ENCODE data around the gene SCGB1D2. TPM values are rescaled to one million over a fixed set of nuclear protein-coding genes. Genes with fewer than 3 reads are reported as not detected.

Gene SCGB1D2
- total and polyA plus RNA-seq, 2 donors from 2014 or later: 0.60 to 5.6 TPM

DNA sequence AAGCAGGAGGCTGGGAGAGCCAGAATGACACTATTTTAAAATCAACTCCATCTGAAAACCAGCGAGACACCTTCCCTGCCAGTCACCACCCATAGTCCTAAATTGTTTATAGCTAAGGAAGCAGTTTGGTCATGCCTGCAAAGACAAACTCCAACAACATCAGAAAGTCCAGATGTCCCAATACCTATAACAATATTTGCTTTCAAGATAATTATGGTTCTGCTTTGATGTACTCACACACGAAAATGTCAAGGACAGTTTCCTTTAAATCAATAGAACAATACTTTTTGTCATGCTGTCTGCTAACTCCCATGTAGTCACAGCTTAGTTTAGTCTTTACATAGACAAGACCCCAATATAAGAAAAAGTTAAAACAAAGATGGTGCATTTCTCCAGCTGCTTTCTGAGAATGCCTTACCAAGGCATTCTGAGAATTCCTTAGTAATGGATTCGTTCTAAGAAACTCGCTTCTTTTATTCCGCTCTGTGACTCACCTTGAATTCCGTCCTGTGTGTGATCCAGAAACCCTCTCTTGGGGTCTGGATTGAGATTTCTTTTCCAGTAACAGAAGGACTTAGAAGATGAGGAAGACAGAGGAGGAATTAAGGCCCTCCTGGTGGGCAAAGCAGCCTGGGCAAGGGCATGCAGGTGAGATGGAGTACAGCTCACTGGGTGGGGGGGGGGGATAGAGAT lies 18.4 kb downstream of the SCGB1D2 start:
- Histone ChIP-seq H3K4me1 (ENCODE audit: control insufficient read depth in 2 of 3, insufficient read depth in 2 of 3, low read depth in 1 of 3, low read length in 3 of 3) (no peaks in the 10 kb centered on the region), H3K9me3 (ENCODE audit: control insufficient read depth in 2 of 3, insufficient read depth in 1 of 3, low read length in 3 of 3) (no peaks in the 10 kb centered on the region), H3K4me3 (ENCODE audit: low read length in 3 of 3) (no peak overlapping the region), H3K27ac (ENCODE audit: low read depth in 2 of 2, low read length in 2 of 2) (no peak overlapping the region), H3K9ac (ENCODE audit: low read length in 3 of 3) (no peak overlapping the region), H3K36me3 (ENCODE audit: control insufficient read depth in 2 of 3, insufficient read depth in 3 of 3, low read length in 3 of 3) (no peaks in the 10 kb centered on the region), H3K27me3 (ENCODE audit: control insufficient read depth, insufficient read depth, low read length) (no peaks in the 10 kb centered on the region)
- DNase-seq (no peak), FAIRE-seq (no peak)
- intact Hi-C loops (cut with DNase I): no loop called here
- no peak for TF ChIP-seq CTCF (IDR thresholded peaks at IDR 0.05; ENCODE audit: borderline replicate concordance, extremely low read depth, insufficient read depth)

DNA sequence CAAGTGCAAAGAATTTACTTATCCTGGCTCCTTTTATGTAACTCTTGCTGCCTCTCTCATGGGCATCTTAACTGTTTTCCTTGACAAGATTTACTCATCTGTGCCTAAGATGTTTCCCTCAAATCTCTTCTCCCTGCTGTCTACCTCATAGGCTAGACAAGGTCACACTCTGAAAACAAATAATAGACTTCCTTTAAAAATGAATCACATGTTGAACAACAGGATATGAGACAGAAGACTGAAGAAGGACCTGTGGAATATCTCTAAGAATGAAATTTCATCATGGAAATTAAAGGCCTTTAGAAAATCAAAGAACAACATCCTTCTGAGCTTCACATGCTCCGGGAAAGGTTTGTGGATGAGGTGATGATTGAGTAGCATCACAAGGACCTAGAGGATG lies 22.0 kb downstream of the SCGB1D2 start:
- Histone ChIP-seq H3K27ac (ENCODE audit: low read depth in 2 of 2, low read length in 2 of 2) (no peak overlapping the region), H3K36me3 (ENCODE audit: control insufficient read depth in 2 of 3, insufficient read depth in 3 of 3, low read length in 3 of 3) (no peaks in the 10 kb centered on the region), H3K4me1 (ENCODE audit: control insufficient read depth in 2 of 3, insufficient read depth in 2 of 3, low read depth in 1 of 3, low read length in 3 of 3) (no peaks in the 10 kb centered on the region), H3K9me3 (ENCODE audit: control insufficient read depth in 2 of 3, insufficient read depth in 1 of 3, low read length in 3 of 3) (no peaks in the 10 kb centered on the region), H3K4me3 (ENCODE audit: low read length in 3 of 3) (no peak overlapping the region), H3K27me3 (ENCODE audit: control insufficient read depth, insufficient read depth, low read length) (no peaks in the 10 kb centered on the region), H3K9ac (ENCODE audit: low read length in 3 of 3) (no peak overlapping the region)
- intact Hi-C loops (cut with DNase I): no loop called here
- DNase-seq (no peak), FAIRE-seq (no peak)
- TF ChIP-seq CTCF (IDR thresholded peaks at IDR 0.05; ENCODE audit: borderline replicate concordance, extremely low read depth, insufficient read depth): no peak

GRCh38 chr11:62266558-62266957 lies 24.5 kb downstream of the SCGB1D2 start:
- no peak for TF ChIP-seq CTCF (IDR thresholded peaks at IDR 0.05; ENCODE audit: borderline replicate concordance, extremely low read depth, insufficient read depth)
- intact Hi-C loops (cut with DNase I): no loop called here
- H3K27ac ChIP-seq (ENCODE audit: low read depth in 2 of 2, low read length in 2 of 2): no peak overlapping the region
- no peaks in the 10 kb centered on the region for H3K4me1 ChIP-seq (ENCODE audit: control insufficient read depth in 2 of 3, insufficient read depth in 2 of 3, low read depth in 1 of 3, low read length in 3 of 3)
- H3K9ac ChIP-seq (ENCODE audit: low read length in 3 of 3): no peak overlapping the region
- H3K4me3 ChIP-seq (ENCODE audit: low read length in 3 of 3): no peak overlapping the region
- no peaks in the 10 kb centered on the region for H3K36me3 ChIP-seq (ENCODE audit: control insufficient read depth in 2 of 3, insufficient read depth in 3 of 3, low read length in 3 of 3)
- DNase-seq (no peak), FAIRE-seq (no peak)
- H3K27me3 ChIP-seq (ENCODE audit: control insufficient read depth, insufficient read depth, low read length): no peaks in the 10 kb centered on the region
- no peaks in the 10 kb centered on the region for H3K9me3 ChIP-seq (ENCODE audit: control insufficient read depth in 2 of 3, insufficient read depth in 1 of 3, low read length in 3 of 3)

DNA sequence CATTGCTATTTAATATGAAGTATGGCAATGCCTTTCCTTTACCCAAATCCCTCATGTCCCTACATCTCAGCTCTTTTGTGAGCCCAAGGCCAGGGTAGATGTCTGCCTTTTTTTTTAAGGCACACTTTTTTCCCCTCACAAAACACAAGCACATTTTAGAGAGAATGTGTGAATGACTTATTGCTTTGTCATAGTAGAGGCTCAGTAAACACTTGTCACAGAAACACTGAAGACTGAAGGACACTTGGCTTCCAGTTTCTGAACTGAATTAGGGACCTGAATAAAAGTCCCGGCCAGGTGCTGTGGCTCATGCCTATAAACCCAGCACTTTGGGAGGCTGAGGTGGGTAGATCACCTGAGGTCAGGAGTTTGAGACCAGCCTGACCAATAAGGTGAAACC lies 25.0 kb downstream of the SCGB1D2 start:
- no peak overlapping the region for H3K27ac ChIP-seq (ENCODE audit: low read depth in 2 of 2, low read length in 2 of 2)
- H3K9me3 ChIP-seq (ENCODE audit: control insufficient read depth in 2 of 3, insufficient read depth in 1 of 3, low read length in 3 of 3): no peaks in the 10 kb centered on the region
- no peak overlapping the region for H3K9ac ChIP-seq (ENCODE audit: low read length in 3 of 3)
- DNase-seq: no peak
- H3K4me3 ChIP-seq (ENCODE audit: low read length in 3 of 3): no peak overlapping the region
- TF ChIP-seq CTCF (IDR thresholded peaks at IDR 0.05; ENCODE audit: borderline replicate concordance, extremely low read depth, insufficient read depth): no peak
- no peak for FAIRE-seq
- no peaks in the 10 kb centered on the region for H3K4me1 ChIP-seq (ENCODE audit: control insufficient read depth in 2 of 3, insufficient read depth in 2 of 3, low read depth in 1 of 3, low read length in 3 of 3)
- intact Hi-C loops (cut with DNase I): no loop called here
- H3K27me3 ChIP-seq (ENCODE audit: control insufficient read depth, insufficient read depth, low read length): no peaks in the 10 kb centered on the region
- no peaks in the 10 kb centered on the region for H3K36me3 ChIP-seq (ENCODE audit: control insufficient read depth in 2 of 3, insufficient read depth in 3 of 3, low read length in 3 of 3)

Measured in kidney (tissue), 14 donors.